HG03558 (cell line): ENCODE measurements around the gene BOD1.

Experiments
- ATAC-seq: cut with Tn5 transposase; IDR thresholded peaks from one replicate; pipeline ENCODE4 v1.9.1; 2021; ENCODE audit warnings: moderate number of reproducible peaks; ENCODE audit not compliant: unreplicated experiment; ENCODE audit errors: extremely low read depth

Gene BOD1

GRCh38 chr5:173582216-173583111 lies 34.0 kb downstream of the BOD1 start:
- no peak for ATAC-seq

DNA sequence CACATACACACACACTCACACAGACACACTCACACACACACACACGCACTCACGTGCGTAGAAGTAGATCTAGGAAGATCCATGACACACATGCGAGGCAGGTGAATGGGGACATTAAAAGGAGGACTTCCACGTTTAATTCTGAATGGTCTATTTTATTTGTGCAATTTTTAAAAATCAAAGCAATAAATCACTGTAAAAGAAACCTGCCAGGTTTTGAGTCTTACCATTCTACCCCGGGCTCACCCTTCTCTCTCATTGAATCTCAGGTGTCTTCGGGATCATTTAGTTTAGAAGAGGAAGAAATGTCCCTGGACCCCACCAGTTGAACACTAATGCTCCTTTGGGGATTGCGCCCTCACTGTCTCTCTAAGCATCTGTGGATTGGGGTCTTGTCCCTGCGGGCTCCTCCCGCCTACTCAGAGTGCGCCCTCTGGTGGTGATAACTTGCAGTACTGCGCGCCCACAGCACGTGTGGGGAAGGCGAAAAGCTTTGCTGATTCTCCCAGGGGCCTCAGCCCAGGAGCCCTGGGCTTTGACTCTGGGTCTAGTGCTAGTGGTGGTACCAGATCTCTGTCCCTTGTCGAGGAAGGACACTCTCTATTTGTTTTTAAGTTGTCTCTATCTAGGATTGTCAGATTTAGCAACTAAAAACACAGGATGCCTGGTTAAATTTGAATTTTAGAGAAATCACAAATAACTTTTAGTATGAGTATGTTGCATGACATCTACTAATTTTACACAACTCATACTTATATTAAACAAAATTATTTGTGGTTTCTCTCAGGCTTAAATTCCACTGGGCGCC lies 34.8 kb downstream of the BOD1 start:
- ATAC-seq = no peak

DNA sequence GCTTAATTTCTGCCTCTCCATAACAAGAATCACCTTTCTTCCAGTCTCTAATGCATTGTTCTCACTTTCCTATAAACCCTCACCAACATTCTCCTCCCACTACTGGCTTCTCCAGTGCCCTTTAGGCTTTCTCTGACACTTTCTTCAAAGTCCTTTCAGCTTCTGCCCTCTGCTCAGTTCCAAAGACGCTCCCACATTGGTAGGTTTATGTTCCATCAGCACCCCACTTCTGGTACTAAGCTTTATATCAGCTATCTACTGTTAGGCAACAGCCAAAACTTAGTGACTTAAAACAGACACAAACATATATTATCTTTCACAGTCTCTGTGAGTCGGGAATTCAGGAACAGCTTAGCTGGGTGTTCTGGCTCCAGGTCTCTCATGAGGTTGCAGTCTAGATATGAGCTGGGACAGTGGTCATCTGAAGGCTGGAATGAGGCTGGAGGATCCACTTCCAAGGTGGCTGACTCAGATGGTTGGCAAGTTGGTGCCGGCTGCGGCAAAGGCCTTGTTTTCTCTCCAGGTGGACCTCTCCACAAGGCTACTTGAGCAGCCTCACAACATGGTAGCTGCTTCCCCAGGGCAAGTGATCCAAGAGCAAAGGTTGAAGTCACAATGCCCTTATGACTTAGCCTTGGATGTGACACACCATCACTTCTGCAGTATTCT lies 37.4 kb downstream of the BOD1 start:
- no peak for ATAC-seq

DNA sequence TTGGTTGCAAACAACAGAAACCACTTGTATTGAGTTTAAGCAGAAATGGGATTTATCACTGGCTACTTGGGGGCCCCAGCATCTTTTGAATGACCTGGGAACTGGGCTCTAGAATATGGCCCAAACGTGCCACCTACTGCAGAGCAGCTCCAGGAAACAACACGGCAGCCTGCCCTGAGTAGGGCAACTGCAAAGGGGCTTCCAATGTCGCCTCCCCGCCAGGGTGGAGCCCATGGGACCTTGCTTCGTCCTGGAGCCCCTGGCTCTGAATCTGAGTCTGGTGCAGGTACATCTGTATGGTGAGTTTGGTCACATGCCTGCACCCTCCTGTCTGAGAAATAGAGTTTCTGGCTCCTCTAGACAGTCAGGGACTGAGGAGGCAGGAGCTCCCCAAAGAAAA lies 38.6 kb downstream of the BOD1 start:
- ATAC-seq = no peak

- ATAC-seq = no peak
These were observed 39.3 kb downstream of the BOD1 start for GRCh38 chr5:173577166-173577565.

DNA sequence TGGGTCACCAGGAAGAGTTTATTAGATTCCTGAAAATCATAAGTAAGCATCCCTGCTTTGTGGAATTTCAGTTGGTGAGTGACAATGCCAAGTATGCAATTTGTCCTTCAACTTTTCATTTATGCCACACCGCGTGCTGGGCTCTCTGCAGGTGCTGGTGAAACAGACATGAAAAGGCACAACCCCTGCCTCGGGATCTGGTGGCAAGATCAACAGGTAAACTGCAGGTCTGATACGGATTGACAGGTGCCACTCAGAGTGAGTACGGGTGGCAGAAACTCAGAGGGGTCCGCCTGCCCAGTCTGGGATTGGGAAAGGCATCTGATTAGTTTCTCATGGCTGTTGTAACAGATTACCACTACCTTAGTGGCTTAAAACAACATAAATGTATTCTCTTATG lies 40.5 kb downstream of the BOD1 start:
- ATAC-seq = no peak

DNA sequence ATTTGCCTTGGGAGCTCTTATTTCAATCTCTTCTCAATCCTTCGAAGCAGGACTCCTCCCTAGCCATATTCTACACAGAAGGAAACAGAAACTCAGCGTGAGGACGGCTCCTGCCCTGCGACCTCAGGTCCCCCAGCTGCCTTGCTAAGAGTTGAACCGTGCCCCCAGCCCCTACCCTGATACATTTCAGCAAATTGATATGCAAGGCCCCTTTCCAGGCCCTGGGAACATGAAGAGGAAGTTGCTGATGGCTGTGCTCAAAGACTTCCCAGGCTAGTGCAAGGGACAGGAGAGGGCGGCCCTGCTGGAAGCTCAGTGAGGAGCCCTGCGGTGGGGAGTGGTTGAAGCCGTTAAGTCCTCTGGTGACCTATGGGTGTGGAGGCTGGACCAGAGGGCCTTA lies 41.5 kb downstream of the BOD1 start:
- no peak for ATAC-seq

- ATAC-seq = no peak
These were observed 43.1 kb downstream of the BOD1 start for GRCh38 chr5:173573126-173573960.

DNA sequence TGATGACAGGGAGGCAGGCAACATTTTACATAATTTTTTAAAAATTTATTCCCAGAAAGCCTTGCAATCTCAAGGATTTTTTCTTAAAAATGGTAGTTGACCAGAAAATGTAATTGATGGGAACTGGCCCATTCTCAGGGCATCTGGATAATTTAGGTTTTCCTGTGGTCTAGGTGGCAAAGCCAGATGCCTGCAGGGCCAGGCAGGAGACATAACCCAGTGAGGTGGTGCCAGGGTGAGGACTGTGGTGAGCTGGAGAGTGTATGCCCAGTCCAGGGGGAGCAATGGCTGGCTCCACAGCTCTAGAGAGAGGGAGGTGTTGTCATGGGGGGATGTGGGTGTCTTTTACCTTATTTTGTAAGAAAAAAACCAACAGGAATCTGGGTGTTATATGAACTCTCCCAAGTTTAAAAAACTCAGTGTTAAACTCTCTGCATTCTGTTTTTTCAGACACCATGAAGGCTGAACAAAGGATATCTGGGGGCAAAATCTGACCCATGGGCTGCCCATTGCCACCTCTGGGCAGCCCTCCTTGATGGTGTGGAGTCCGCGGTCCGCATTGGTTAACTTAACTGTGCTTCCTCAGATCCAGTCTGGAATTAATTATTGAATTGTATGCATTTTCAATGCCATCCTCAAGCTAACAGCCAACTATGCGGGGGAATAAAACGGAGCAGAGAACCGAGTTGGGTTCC lies 43.9 kb downstream of the BOD1 start:
- ATAC-seq = no peak

- no peak for ATAC-seq
These were observed 45.9 kb downstream of the BOD1 start for GRCh38 chr5:173570321-173571090.

GRCh38 chr5:173568703-173569102 lies 47.7 kb downstream of the BOD1 start:
- ATAC-seq = no peak

DNA sequence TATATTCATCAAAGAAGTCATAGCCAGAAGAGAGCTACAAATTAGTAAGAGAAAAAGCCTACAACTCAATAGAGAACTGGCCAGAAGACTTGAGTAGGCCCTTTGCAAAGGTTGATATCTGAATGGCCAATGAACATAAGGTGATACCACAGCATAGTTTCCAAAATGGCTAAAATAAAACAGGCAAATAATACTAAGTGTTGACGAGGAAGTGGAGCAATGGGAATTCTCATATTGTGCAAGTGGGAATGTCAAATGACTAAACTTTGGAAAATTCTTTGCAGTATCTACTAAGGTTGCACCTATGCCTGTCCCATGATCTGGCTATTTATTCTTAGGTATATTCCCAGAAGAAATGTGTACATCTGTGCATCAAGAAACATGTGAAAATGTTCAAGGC lies 48.3 kb downstream of the BOD1 start:
- ATAC-seq = no peak

DNA sequence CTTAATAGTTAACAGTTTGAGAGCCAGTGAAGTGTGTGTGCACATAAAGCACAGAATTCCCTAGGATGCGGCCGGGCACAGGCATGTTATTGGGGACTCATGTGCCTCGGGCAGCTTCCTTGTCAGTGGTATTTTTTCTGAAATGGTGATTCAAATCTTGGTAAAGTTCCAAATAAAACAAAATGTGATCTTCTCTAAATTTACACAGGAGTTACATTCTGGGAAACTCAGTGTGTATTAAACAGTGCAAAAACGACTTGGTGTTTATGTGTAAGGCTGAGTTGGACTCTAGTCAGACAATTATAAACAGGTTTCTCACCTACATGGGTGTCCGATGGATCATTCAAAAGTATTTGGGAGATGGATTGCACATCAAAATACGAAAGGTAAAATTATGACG lies 48.9 kb downstream of the BOD1 start:
- no peak for ATAC-seq

GRCh38 chr5:173565491-173566072 lies 50.9 kb downstream of the BOD1 start:
- no peak for ATAC-seq

- no peak for ATAC-seq
These were observed 52.3 kb downstream of the BOD1 start for GRCh38 chr5:173564106-173564505.

- ATAC-seq = no peak
These were observed 53.2 kb downstream of the BOD1 start for GRCh38 chr5:173563246-173563645.

DNA sequence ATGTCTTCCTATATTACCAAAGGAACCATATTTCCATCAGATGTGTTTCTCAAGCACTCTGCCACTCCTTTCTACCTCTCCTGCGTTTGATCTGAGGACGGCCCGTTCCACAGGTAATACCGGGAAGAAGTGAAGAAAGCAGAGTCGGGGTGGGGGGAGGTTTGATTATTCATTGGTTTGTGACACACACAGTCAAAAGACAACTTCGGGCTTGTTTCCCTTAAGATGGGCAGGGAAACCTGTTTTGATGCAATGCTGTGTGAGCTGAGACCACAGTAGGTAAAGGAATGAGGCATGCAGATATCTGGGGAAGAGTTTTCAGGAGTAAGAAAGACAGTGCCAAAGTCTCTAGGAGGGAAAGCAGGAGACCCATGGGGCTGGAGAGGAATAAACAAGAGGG lies 54.0 kb downstream of the BOD1 start:
- no peak for ATAC-seq
